ENCODE data around the gene STH.

- TF ChIP-seq CTCF (IDR thresholded peaks at IDR 0.05) = no peak
- no peak for TF ChIP-seq POLR2A (IDR thresholded peaks at IDR 0.05; ENCODE audit: low read length)
- TF ChIP-seq REST (IDR thresholded peaks at IDR 0.05) = no peak
- no peak for TF ChIP-seq RFX5 (IDR thresholded peaks at IDR 0.05)
- TF ChIP-seq ZFP36 (IDR thresholded peaks at IDR 0.05; ENCODE audit: borderline replicate concordance, partially characterized antibody) = no peak
- TF ChIP-seq HMGXB4 (CRISPR knock-in tag; IDR thresholded peaks at IDR 0.05; ENCODE audit: borderline replicate concordance) = no peak
Observed at GRCh38 chr17:46046957-46047356, 47.9 kb downstream of the STH start.

Data from A549 (cell line).